Measurements from ENCODE around the gene AKAP6. TPM values are rescaled to one million over a fixed set of nuclear protein-coding genes. Genes with fewer than 3 reads are reported as not detected.

The AKAP6 gene
- total RNA-seq, 1 donor from 2014 or later: 2.8 TPM

DNA sequence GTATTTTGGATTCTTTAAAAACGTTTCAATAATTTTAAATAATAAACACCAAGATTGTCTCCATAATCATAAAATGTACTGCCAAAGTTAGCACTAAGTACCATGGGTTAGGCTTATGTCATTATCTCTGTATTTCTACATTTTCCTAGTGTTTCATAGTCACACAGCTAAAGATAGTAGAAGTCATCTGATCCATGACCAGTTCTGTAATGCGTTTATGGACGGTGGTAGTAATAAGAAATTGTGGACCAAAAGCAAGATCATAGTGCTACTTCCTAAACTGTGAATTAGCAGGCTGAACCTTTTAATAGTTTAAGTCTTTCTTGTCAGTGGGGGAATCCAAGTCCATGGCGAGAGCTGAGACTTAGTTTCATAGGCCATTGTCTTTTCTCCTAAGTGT is 142.1 kb downstream of the AKAP6 start:
- Histone ChIP-seq H3K9me3 (ENCODE audit: insufficient read depth, low read depth, low read length) (no peaks in the 10 kb centered on the region), H3K27ac (ENCODE audit: low read depth, low read length) (no peak overlapping the region), H3K27me3 (ENCODE audit: insufficient read depth, low read length) (no peaks in the 10 kb centered on the region), H4K20me1 (ENCODE audit: insufficient read depth, low read length) (no peaks in the 10 kb centered on the region), H3K36me3 (ENCODE audit: insufficient read depth, low read length) (no peaks in the 10 kb centered on the region), H2AFZ (ENCODE audit: low read depth, low read length) (no peak overlapping the region), H3K4me3 (ENCODE audit: insufficient read depth, low read depth, low read length) (no peak overlapping the region), H3K9ac (ENCODE audit: low read length) (no peak overlapping the region), H3K4me2 (ENCODE audit: low read length) (no peak overlapping the region), H3K79me2 (ENCODE audit: insufficient read depth, low read length) (no peaks in the 10 kb centered on the region), H3K4me1 (ENCODE audit: insufficient read depth, low read length) (peaks cover 21% of the 10 kb centered on the region)
- DNase-seq (ENCODE audit: low read depth): no peak
- H3K9me3 Mint-ChIP-seq (ENCODE audit: unreplicated experiment): no peaks in the 10 kb centered on the region
- no peaks in the 10 kb centered on the region for H3K36me3 Mint-ChIP-seq (ENCODE audit: low read depth, unreplicated experiment)
- FAIRE-seq: peak; percentile 23
- H3K4me1 Mint-ChIP-seq (ENCODE audit: low read depth, unreplicated experiment): peaks cover 35% of the 10 kb centered on the region
- no peaks in the 10 kb centered on the region for H3K27me3 Mint-ChIP-seq (ENCODE audit: low read depth, unreplicated experiment)
- H3K27ac Mint-ChIP-seq (ENCODE audit: unreplicated experiment): no peak overlapping the region
- no peak overlapping the region for H3K4me3 Mint-ChIP-seq (ENCODE audit: unreplicated experiment)
- no peak for TF ChIP-seq EZH2 (IDR thresholded peaks at IDR 0.05; ENCODE audit: insufficient read depth, low read length)
- TF ChIP-seq, protein P1, sequence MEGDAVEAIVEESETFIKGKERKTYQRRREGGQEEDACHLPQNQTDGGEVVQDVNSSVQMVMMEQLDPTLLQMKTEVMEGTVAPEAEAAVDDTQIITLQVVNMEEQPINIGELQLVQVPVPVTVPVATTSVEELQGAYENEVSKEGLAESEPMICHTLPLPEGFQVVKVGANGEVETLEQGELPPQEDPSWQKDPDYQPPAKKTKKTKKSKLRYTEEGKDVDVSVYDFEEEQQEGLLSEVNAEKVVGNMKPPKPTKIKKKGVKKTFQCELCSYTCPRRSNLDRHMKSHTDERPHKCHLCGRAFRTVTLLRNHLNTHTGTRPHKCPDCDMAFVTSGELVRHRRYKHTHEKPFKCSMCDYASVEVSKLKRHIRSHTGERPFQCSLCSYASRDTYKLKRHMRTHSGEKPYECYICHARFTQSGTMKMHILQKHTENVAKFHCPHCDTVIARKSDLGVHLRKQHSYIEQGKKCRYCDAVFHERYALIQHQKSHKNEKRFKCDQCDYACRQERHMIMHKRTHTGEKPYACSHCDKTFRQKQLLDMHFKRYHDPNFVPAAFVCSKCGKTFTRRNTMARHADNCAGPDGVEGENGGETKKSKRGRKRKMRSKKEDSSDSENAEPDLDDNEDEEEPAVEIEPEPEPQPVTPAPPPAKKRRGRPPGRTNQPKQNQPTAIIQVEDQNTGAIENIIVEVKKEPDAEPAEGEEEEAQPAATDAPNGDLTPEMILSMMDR (IDR thresholded peaks at IDR 0.05; ENCODE audit: insufficient read depth, low read depth, low read length): no peak

DNA sequence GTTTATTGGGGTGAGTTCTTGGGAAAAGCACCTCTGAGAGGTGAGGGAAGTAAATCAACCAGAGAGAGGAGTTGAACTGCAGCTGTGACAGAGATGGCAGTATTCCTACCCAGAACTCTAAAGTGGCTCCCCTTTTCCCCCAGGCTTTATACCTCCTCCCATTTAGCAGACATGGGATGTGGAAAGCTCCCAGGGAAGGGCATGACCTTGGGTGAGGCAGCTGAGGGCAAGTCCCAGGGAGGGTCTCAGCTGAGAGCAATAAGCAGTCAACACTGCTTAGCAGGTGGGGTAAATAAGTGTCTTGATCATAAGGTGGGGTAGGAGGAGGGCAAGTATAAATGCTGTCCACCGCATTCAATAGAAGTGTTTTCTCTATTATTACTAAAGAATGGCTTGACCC is 143.0 kb downstream of the AKAP6 start:
- Mint-ChIP-seq H3K9me3 (ENCODE audit: unreplicated experiment) (no peaks in the 10 kb centered on the region), H3K36me3 (ENCODE audit: low read depth, unreplicated experiment) (no peaks in the 10 kb centered on the region), H3K27me3 (ENCODE audit: low read depth, unreplicated experiment) (no peaks in the 10 kb centered on the region), H3K4me3 (ENCODE audit: unreplicated experiment) (peak overlapping the region; percentile 31), H3K27ac (ENCODE audit: unreplicated experiment) (peak overlapping the region; percentile 85), H3K4me1 (ENCODE audit: low read depth, unreplicated experiment) (peaks cover 35% of the 10 kb centered on the region)
- DNase-seq (ENCODE audit: low read depth): no peak
- no peak overlapping the region for H3K4me3 ChIP-seq (ENCODE audit: insufficient read depth, low read depth, low read length)
- TF ChIP-seq, protein P1 (IDR thresholded peaks at IDR 0.05; ENCODE audit: insufficient read depth, low read depth, low read length): no peak
- TF ChIP-seq EZH2 (IDR thresholded peaks at IDR 0.05; ENCODE audit: insufficient read depth, low read length): no peak
- H3K9me3 ChIP-seq (ENCODE audit: insufficient read depth, low read depth, low read length): no peaks in the 10 kb centered on the region
- peak overlapping the region; percentile 3 for H2AFZ ChIP-seq (ENCODE audit: low read depth, low read length)
- peaks cover 21% of the 10 kb centered on the region for H3K4me1 ChIP-seq (ENCODE audit: insufficient read depth, low read length)
- no peak for FAIRE-seq
- H4K20me1 ChIP-seq (ENCODE audit: insufficient read depth, low read length): no peaks in the 10 kb centered on the region
- H3K4me2 ChIP-seq (ENCODE audit: low read length): peak overlapping the region; percentile 68
- H3K79me2 ChIP-seq (ENCODE audit: insufficient read depth, low read length): no peaks in the 10 kb centered on the region
- H3K9ac ChIP-seq (ENCODE audit: low read length): peak overlapping the region; percentile 28
- H3K27me3 ChIP-seq (ENCODE audit: insufficient read depth, low read length): no peaks in the 10 kb centered on the region
- peak overlapping the region; percentile 79 for H3K27ac ChIP-seq (ENCODE audit: low read depth, low read length)
- no peaks in the 10 kb centered on the region for H3K36me3 ChIP-seq (ENCODE audit: insufficient read depth, low read length)
